Cardiac muscle cell (in vitro differentiated cells and primary cell): Measurements from ENCODE around the gene CCDC85C. TPM values are rescaled to one million over a fixed set of nuclear protein-coding genes. Genes with fewer than 3 reads are reported as not detected.

Source experiments
- DNase-seq, 2 donors: peaks; one replicate each; pipeline versions ENCODE4 v3.0.0 to v3.0.0-alpha.2; 2010 to 2017; ENCODE audit warnings: low read depth in 1 of 2, low spot score in 1 of 2
- H3K27ac ChIP-seq: fragments of 200-600 bp; sonication (generic); 2 replicates; pipeline ENCODE4 v1.5.1; 2016
- H3K27me3 ChIP-seq: fragments of 200-600 bp; sonication (generic); 2 replicates; pipeline ENCODE4 v1.6.0; 2016; ENCODE audit warnings: control low read depth
- H3K36me3 ChIP-seq: fragments of 200-600 bp; sonication (generic); 2 replicates; pipeline ENCODE4 v1.5.1; 2016; ENCODE audit warnings: control low read depth
- H3K4me1 ChIP-seq: fragments of 200-600 bp; sonication (generic); 2 replicates; pipeline ENCODE4 v1.8.1; 2017; ENCODE audit warnings: low read depth, mild to moderate bottlenecking, mixed run types
- H3K4me3 ChIP-seq: fragments of 200-600 bp; sonication (generic); 2 replicates; pipeline ENCODE4 v1.5.1; 2016; ENCODE audit warnings: mild to moderate bottlenecking
- H3K9me3 ChIP-seq: fragments of 200-600 bp; sonication (generic); 2 replicates; pipeline ENCODE4 v1.5.1; 2017; ENCODE audit warnings: low read depth, mild to moderate bottlenecking, control low read depth
- polyA plus RNA-seq: library from polyadenylated mRNA; unstranded; fragments of >200 nt; fragmentation: Nextera tagmentation; extraction: Ambion mirVana; gene quantifications from 2 replicates; pipeline ENCODE4 v1.2.1, GENCODE V29; 2016
- total RNA-seq: library from RNA; depleted of rRNA; stranded (reverse); fragments of >200 nt; gene quantifications from 2 replicates; pipeline ENCODE4 v1.2.3, GENCODE V29; 2016
- TF ChIP-seq, protein P1 (sequence below): IDR thresholded peaks from 2 replicates; pipeline ENCODE4 v1.5.1; 2012; ENCODE audit warnings: low read depth, mild to moderate bottlenecking, low read length

Gene CCDC85C
- total and polyA plus RNA-seq, 2 experiments from 2014 or later = 39.6 to 45.7 TPM

DNA sequence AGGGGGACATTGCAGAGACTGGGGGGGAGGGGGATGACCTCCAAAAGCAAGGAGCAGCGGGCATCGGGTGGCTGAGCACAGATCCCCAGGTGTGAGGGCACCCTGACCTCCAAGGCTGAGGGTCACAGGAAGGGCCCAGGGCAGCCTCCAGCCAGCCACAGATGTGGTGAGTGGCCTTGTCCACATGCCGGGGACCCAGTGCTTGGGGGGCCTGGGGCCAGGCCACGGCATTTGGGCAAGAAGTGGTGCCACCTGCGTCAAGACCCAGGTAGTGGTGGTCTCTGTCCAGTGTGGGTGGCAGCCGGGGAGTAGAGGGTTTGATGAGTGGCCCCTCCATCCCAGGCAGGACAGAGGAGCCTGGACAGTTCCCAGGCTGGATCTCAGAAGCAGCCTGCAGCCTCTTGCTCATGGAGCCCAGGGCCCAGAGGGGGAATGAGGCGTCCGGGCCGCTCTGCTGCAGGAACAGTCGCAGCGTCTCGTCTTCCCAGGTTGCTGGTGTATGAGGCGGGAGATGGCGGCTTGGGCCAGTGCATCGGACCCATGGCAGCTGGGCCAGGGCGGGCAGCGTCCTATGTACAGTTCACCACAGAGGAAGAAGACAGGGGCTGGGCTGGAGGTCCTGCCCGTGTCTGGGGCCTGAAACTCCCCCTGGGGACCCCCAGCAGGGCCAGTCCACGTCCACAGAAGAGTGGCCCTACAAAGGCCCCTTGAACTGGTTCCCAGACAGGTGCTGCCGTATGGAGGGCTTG lies 89.3 kb downstream of the CCDC85C start:
- H3K4me3 ChIP-seq = no peak overlapping the region
- no peaks in the 10 kb centered on the region for H3K4me1 ChIP-seq
- DNase-seq = no peak
- TF ChIP-seq, protein P1, sequence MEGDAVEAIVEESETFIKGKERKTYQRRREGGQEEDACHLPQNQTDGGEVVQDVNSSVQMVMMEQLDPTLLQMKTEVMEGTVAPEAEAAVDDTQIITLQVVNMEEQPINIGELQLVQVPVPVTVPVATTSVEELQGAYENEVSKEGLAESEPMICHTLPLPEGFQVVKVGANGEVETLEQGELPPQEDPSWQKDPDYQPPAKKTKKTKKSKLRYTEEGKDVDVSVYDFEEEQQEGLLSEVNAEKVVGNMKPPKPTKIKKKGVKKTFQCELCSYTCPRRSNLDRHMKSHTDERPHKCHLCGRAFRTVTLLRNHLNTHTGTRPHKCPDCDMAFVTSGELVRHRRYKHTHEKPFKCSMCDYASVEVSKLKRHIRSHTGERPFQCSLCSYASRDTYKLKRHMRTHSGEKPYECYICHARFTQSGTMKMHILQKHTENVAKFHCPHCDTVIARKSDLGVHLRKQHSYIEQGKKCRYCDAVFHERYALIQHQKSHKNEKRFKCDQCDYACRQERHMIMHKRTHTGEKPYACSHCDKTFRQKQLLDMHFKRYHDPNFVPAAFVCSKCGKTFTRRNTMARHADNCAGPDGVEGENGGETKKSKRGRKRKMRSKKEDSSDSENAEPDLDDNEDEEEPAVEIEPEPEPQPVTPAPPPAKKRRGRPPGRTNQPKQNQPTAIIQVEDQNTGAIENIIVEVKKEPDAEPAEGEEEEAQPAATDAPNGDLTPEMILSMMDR = no peak
- no peak overlapping the region for H3K27ac ChIP-seq
- H3K27me3 ChIP-seq = no peaks in the 10 kb centered on the region
- no peaks in the 10 kb centered on the region for H3K9me3 ChIP-seq
- peaks cover 8% of the 10 kb centered on the region for H3K36me3 ChIP-seq

DNA sequence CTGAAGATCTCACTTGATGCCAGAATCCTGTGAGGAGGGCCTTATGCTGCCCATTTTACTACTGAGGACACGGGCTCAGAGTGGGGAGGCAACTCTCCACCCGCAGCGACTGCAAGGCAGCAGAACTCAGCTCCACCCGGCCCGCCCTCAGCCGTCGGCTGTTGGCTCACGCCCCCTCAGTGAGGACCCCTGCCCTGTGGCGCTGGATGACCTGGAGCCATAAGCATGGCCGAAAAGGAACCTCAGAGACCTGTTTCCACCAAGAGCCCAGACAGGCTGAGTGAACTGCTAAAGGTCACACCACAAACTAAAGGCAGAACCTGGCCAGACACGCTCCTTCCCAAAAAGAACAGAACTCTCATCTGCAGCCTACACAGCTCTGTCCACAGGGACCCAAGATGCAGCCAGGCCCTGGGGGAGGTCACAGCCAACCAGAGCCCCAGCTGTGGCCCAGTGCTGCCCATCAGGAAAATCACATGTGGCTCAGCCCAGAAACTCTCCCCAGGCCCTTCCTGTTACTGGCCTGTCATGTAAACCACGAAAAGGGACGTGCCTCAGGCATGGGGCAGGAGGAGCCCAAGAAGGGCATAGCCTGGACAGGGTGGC lies 90.0 kb downstream of the CCDC85C start:
- Histone ChIP-seq H3K36me3 (peaks cover 11% of the 10 kb centered on the region), H3K4me1 (no peaks in the 10 kb centered on the region), H3K27me3 (no peaks in the 10 kb centered on the region), H3K27ac (no peak overlapping the region), H3K9me3 (no peaks in the 10 kb centered on the region), H3K4me3 (no peak overlapping the region)
- DNase-seq = no peak
- TF ChIP-seq, protein P1 = no peak

DNA sequence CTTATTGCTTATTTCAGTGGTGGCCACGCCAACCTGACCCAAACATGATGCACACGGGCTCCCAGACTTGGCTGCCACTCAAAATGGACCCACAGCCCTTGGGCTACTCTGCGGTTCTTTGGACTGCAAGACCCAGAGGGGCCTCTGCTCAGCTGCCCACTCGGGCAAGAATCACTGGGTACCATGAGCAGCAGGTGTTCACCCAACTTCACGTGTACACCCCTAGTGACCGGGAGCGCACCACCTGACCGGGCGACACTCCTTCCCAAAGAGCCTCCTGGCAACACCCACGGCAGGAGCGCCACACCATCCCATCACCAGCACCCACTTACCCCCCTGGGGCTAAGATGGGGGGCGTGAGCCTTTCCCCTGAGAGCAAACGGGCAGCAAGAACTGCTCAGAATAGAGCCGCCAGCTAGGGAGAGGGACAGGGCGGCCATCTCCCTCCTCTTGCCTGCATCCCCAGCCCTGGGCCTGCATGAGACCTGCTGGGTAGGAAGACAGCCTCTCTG lies 90.8 kb downstream of the CCDC85C start:
- TF ChIP-seq, protein P1 = no peak
- no peaks in the 10 kb centered on the region for H3K27me3 ChIP-seq
- H3K4me3 ChIP-seq = no peak overlapping the region
- DNase-seq = no peak
- H3K9me3 ChIP-seq = no peaks in the 10 kb centered on the region
- peaks cover 14% of the 10 kb centered on the region for H3K36me3 ChIP-seq
- no peaks in the 10 kb centered on the region for H3K4me1 ChIP-seq
- H3K27ac ChIP-seq = no peak overlapping the region

DNA sequence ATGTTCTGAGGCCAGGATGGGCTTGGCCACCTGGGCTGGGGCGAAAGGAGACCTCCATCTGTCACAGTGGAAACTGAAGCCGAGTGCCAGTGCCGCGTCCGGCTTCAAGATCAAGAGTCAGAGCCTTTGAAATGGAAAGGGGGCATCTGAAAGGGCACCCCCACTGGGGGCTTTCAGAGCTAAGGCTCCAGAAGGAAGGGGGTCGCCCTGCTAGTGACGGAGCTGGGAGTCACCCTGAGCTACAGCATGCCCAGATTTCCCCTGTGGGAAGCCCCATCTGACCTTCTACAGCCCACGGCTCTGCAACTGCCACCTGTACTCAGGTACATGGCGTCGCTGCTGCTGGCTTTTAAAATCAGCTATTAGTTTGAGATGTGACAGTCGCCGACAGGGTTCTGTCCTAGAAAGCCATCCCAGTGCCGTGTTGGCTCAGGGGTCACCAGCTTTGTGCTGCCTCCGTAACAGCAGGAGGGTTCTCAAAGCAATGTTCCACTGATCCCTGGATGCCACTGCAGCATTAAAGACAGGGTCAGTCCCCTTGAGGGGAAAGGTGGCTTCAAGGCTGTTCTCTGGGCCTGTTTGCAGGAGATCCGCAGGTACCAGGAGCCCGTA lies 91.3 kb downstream of the CCDC85C start:
- TF ChIP-seq, protein P1 = no peak
- H3K27me3 ChIP-seq = no peaks in the 10 kb centered on the region
- DNase-seq = no peak
- H3K9me3 ChIP-seq = no peaks in the 10 kb centered on the region
- H3K4me3 ChIP-seq = no peak overlapping the region
- H3K4me1 ChIP-seq = no peaks in the 10 kb centered on the region
- no peak overlapping the region for H3K27ac ChIP-seq
- peaks cover 19% of the 10 kb centered on the region for H3K36me3 ChIP-seq

DNA sequence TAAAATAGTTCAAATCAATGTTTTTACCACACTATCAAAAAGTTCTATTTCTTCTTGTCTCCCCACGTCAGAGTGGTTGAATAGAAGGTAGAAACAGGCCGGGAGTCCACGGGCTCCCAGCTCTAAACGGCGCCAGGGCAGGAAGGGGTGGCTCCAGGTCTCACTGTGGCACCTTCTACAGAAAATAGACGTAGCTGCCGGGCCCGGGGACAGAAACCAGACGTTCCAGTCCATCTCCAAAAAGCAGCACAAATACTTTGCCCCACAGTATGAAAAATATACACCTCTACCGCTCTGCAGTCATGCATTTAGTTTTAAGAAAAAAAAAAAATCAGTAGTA lies 91.9 kb downstream of the CCDC85C start:
- H3K9me3 ChIP-seq = no peaks in the 10 kb centered on the region
- H3K4me3 ChIP-seq = no peak overlapping the region
- H3K27me3 ChIP-seq = no peaks in the 10 kb centered on the region
- H3K4me1 ChIP-seq = no peaks in the 10 kb centered on the region
- H3K36me3 ChIP-seq = peaks cover 25% of the 10 kb centered on the region
- TF ChIP-seq, protein P1 = no peak
- DNase-seq = no peak
- H3K27ac ChIP-seq = peak overlapping the region; percentile 15
